ENCODE measurements around the gene DDX10. TPM values are rescaled to one million over a fixed set of nuclear protein-coding genes. Genes with fewer than 3 reads are reported as not detected.

DDX10 gene
- total and polyA plus RNA-seq, 7 donors, result 10.0 to 18.0 (median 11.4) TPM

GRCh38 chr11:108786281-108786990 is 121.6 kb downstream of the DDX10 start:
- Histone ChIP-seq H3K27me3 (ENCODE audit: insufficient read depth in 3 of 3, low read length in 2 of 3) (no peaks in the 10 kb centered on the region), H3K36me3 (ENCODE audit: insufficient read depth in 1 of 2, low read depth in 1 of 2) (no peaks in the 10 kb centered on the region), H3K4me3 (no peak overlapping the region), H3K4me1 (no peaks in the 10 kb centered on the region), H3K27ac (no peak overlapping the region), H3K9me3 (peaks cover 9% of the 10 kb centered on the region)
- DNase-seq (no peak), ATAC-seq (no peak)
- whole genome bisulfite sequencing, 3 donors, result 94 to 99% (median 96%) methylated on average over 5 of the region's 5 CpGs
- TF ChIP-seq CTCF (IDR thresholded peaks at IDR 0.05), result no peak
- intact Hi-C loops (cut with DNase I), result no loop called here

- Histone ChIP-seq H3K4me1 (no peaks in the 10 kb centered on the region), H3K36me3 (ENCODE audit: insufficient read depth in 1 of 2, low read depth in 1 of 2) (no peaks in the 10 kb centered on the region), H3K27ac (no peak overlapping the region), H3K27me3 (ENCODE audit: insufficient read depth in 3 of 3, low read length in 2 of 3) (no peaks in the 10 kb centered on the region), H3K4me3 (no peak overlapping the region), H3K9me3 (peaks cover 9% of the 10 kb centered on the region)
- TF ChIP-seq CTCF (IDR thresholded peaks at IDR 0.05), result no peak
- intact Hi-C loops (cut with DNase I), result no loop called here
- DNase-seq (no peak), ATAC-seq (no peak)
- WGBS, 3 donors, result 89 to 94% (median 91%) methylated on average over 6 of the region's 6 CpGs
Measured at GRCh38 chr11:108787105-108787504, 122.2 kb downstream of the DDX10 start.

- intact Hi-C loops (cut with DNase I), result no loop called here
Measured at GRCh38 chr11:108788565-108789199, 123.8 kb downstream of the DDX10 start.

GRCh38 chr11:108790501-108791299 is 125.8 kb downstream of the DDX10 start:
- WGBS, 3 donors, result 64 to 73% (median 65%) methylated on average over 5 of the region's 5 CpGs
- no peak overlapping the region for H3K27ac ChIP-seq
- H3K4me1 ChIP-seq, result peaks cover 8% of the 10 kb centered on the region
- H3K9me3 ChIP-seq, result no peaks in the 10 kb centered on the region
- no peaks in the 10 kb centered on the region for H3K27me3 ChIP-seq (ENCODE audit: insufficient read depth in 3 of 3, low read length in 2 of 3)
- no peak for DNase-seq
- intact Hi-C loops (cut with DNase I), result no loop called here
- ATAC-seq, result no peak
- H3K4me3 ChIP-seq, result no peak overlapping the region
- H3K36me3 ChIP-seq (ENCODE audit: insufficient read depth in 1 of 2, low read depth in 1 of 2), result no peaks in the 10 kb centered on the region
- no peak for TF ChIP-seq CTCF (IDR thresholded peaks at IDR 0.05)

More at GRCh38 chr11:108788565-108789199, 123.8 kb downstream of the DDX10 start:
- H3K27ac ChIP-seq, result no peak overlapping the region
- H3K4me1 ChIP-seq, result peaks cover 1% of the 10 kb centered on the region
- no peaks in the 10 kb centered on the region for H3K36me3 ChIP-seq (ENCODE audit: insufficient read depth in 1 of 2, low read depth in 1 of 2)
- ATAC-seq (no peak), DNase-seq (no peak)
- TF ChIP-seq CTCF (IDR thresholded peaks at IDR 0.05), result no peak
- H3K27me3 ChIP-seq (ENCODE audit: insufficient read depth in 3 of 3, low read length in 2 of 3), result no peaks in the 10 kb centered on the region
- no peak overlapping the region for H3K4me3 ChIP-seq
- WGBS, 3 donors, result 86 to 96% (median 93%) methylated on average over 5 of the region's 5 CpGs
- H3K9me3 ChIP-seq, result peaks cover 9% of the 10 kb centered on the region

Measured in psoas muscle (tissue), 8 donors.